ENCODE measurements around the gene CENPU.

GRCh38 chr4:184699941-184700340 lies 34.0 kb downstream of the CENPU start:
- TF ChIP-seq EP300 (IDR thresholded peaks at IDR 0.05; ENCODE audit: borderline replicate concordance) = no peak
- no peak for TF ChIP-seq TAF1 (IDR thresholded peaks at IDR 0.05; ENCODE audit: low read depth)
- TF ChIP-seq CEBPB (IDR thresholded peaks at IDR 0.05) = no peak
- TF ChIP-seq RAD21 (IDR thresholded peaks at IDR 0.05; ENCODE audit: low read depth) = no peak
- TF ChIP-seq FOXM1 (IDR thresholded peaks at IDR 0.05; ENCODE audit: borderline replicate concordance, low read depth) = no peak
- TF ChIP-seq REST (IDR thresholded peaks at IDR 0.05; ENCODE audit: low read depth) = no peak
- TF ChIP-seq YY1 (IDR thresholded peaks at IDR 0.05; ENCODE audit: low read depth) = no peak
